HepG2 (cell line): ENCODE measurements around the gene CELF5. TPM values are rescaled to one million over a fixed set of nuclear protein-coding genes. Genes with fewer than 3 reads are reported as not detected.

ENCODE experiments used
- ATAC-seq: fragments of 200-7000 bp; cut with Tn5 transposase; 3 replicates; pipeline ENCODE4 v1.9.1; 2020; ENCODE audit warnings: mild to moderate bottlenecking, moderate library complexity
- BruUV-seq: library from RNA; stranded (reverse); fragments of 400-500 nt; replicated peaks from 2 replicates; lab custom pipeline; 2021; lab: Mats Ljungman, UMichigan
- CTCF ChIA-PET: fragments of 300-600 bp; formaldehyde crosslinking; extraction: SDS; loops from one replicate; lab custom pipeline; 2021; ENCODE audit warnings: low total read pairs, inconsistent platforms, low intra/inter-chr PET ratio; lab: Yijun Ruan, JAX
- POLR2A ChIA-PET: fragments of 350-600 bp; sonication (Branson Sonifier 250); formaldehyde crosslinking; loops from one replicate; lab custom pipeline; 2020; ENCODE audit warnings: antibody characterized with exemption, inconsistent platforms; lab: Yijun Ruan, JAX
- DNase-seq: peaks from one replicate; pipeline ENCODE4 v3.0.0-alpha.2; 2015; ENCODE audit warnings: low spot score
- FAIRE-seq: peaks from 3 replicates; lab custom pipeline; 2011; peaks lifted over from hg19 to GRCh38; lab: Jason Lieb, UNC
- H2AFZ ChIP-seq: one replicate; pipeline ENCODE4 v1.6.1; 2011; ENCODE audit warnings: low read length, inconsistent platforms
- H3K27ac ChIP-seq: fragments of 300-600 bp; 3 replicates; pipeline ENCODE4 v1.8.0; 2011; ENCODE audit warnings: mixed run types, mild to moderate bottlenecking, mixed read lengths, low read length, inconsistent platforms; ENCODE audit not compliant: insufficient read depth; ENCODE audit errors: extremely low read length
- H3K27me3 ChIP-seq, 2 experiments: fragments of 200-600 bp in 1 of 2; 2 replicates in 1 of 2; 3 replicates in 1 of 2; pipeline versions ENCODE4 v1.6.0 to v1.8.0; 2011; ENCODE audit warnings: low read length in 2 of 2, mild to moderate bottlenecking in 2 of 2, moderate library complexity in 2 of 2, inconsistent platforms in 1 of 2; ENCODE audit not compliant: insufficient read depth in 2 of 2, control insufficient read depth in 1 of 2
- H3K36me3 ChIP-seq, 2 experiments: fragments of 200-600 bp in 1 of 2; replicated peaks in 1 of 2; 2 replicates in 1 of 2; 3 replicates in 1 of 2; pipeline versions ENCODE4 v1.5.1 to v1.8.0; 2011; ENCODE audit warnings: low read length in 2 of 2, inconsistent platforms in 1 of 2; ENCODE audit not compliant: insufficient read depth in 2 of 2, control insufficient read depth in 1 of 2
- H3K4me1 ChIP-seq: 2 replicates; pipeline ENCODE4 v1.5.1; 2012; ENCODE audit warnings: low read length, inconsistent platforms; ENCODE audit not compliant: insufficient read depth
- H3K4me2 ChIP-seq: 2 replicates; pipeline ENCODE4 v1.6.0; 2011; ENCODE audit warnings: low read depth, low read length, inconsistent platforms
- H3K4me3 ChIP-seq, 3 experiments: fragments of 200-600 bp in 1 of 3; sonication (generic), shearing (Covaris generic) in 1 of 3; replicated peaks in 1 of 3; 2 replicates each; pipeline ENCODE4 v1.5.1; 2011 to 2016; ENCODE audit warnings: low read length in 3 of 3, inconsistent platforms in 2 of 3, low read depth in 2 of 3, mild to moderate bottlenecking in 2 of 3, control low read depth in 1 of 3, mixed read lengths in 1 of 3; ENCODE audit not compliant: insufficient read depth in 1 of 3
- H3K79me2 ChIP-seq: one replicate; pipeline ENCODE4 v1.6.1; 2011; ENCODE audit warnings: low read length, inconsistent platforms; ENCODE audit not compliant: insufficient read depth
- H3K9ac ChIP-seq: 2 replicates; pipeline ENCODE4 v1.6.0; 2011; ENCODE audit warnings: mild to moderate bottlenecking, low read depth, low read length, inconsistent platforms; ENCODE audit not compliant: insufficient read depth
- H3K9me3 ChIP-seq: 2 replicates; pipeline ENCODE4 v1.5.1; 2012; ENCODE audit warnings: mild to moderate bottlenecking, low read length
- H4K20me1 ChIP-seq: 2 replicates; pipeline ENCODE4 v1.6.0; 2011; ENCODE audit warnings: inconsistent platforms, mild to moderate bottlenecking, low read length, moderate library complexity; ENCODE audit not compliant: insufficient read depth
- DNMT1 ChIP-seq: sonication (generic); formaldehyde crosslinking; IDR thresholded peaks from 2 replicates; pipeline ENCODE4 v1.5.1; 2020; ENCODE audit warnings: mild to moderate bottlenecking, missing genetic modification reagents
- PBX2 ChIP-seq: IDR thresholded peaks from 2 replicates; pipeline ENCODE4 v1.6.1; 2016; ENCODE audit warnings: control low read depth
- RNF2 ChIP-seq: fragments of 450-650 bp; conservative IDR thresholded peaks from 2 replicates; pipeline ENCODE4 v1.6.1; 2016; ENCODE audit warnings: low read depth
- STAT5B ChIP-seq: sonication (generic); formaldehyde crosslinking; IDR thresholded peaks from 2 replicates; pipeline ENCODE4 v1.4.0; 2020; ENCODE audit warnings: missing genetic modification reagents
- TEF ChIP-seq: sonication (generic); formaldehyde crosslinking; IDR thresholded peaks from 2 replicates; pipeline ENCODE4 v1.5.0; 2020; ENCODE audit warnings: missing genetic modification reagents
- TRAFD1 ChIP-seq: sonication (generic); formaldehyde crosslinking; IDR thresholded peaks from 2 replicates; pipeline ENCODE4 v1.5.1; 2020; ENCODE audit warnings: missing genetic modification reagents, mild to moderate bottlenecking, borderline replicate concordance
- ZNF18 ChIP-seq: sonication (generic); formaldehyde crosslinking; IDR thresholded peaks from 2 replicates; pipeline ENCODE4 v1.8.0; 2022; ENCODE audit warnings: mild to moderate bottlenecking, missing genetic modification reagents; ENCODE audit not compliant: insufficient replicate concordance
- WGBS: methylation state at CpG from one replicate; pipeline ENCODE4 v1.1.6; 2017; ENCODE audit warnings: low lambda C conversion rate; 5-methylcytosine and 5-hydroxymethylcytosine counted together
- in situ Hi-C: cut with HindIII; loops from 2 replicates; pipeline ENCODE4 v1.10.0; 2017; ENCODE audit warnings: low pct_unique_long_range_greater_than_20kb; ENCODE audit not compliant: extremely low pct_ligation_motif_present
- intact Hi-C: fragments of 100-400 bp; cut with micrococcal nuclease; formaldehyde crosslinking; loops from one replicate; pipeline ENCODE4 v1.10.0; 2022; ENCODE audit not compliant: unreplicated experiment
- polyA plus RNA-seq, 8 experiments: library from polyadenylated mRNA; depleted of rRNA in 3 of 8; stranded (reverse) in 7 of 8; unstranded in 1 of 8; fragments of >200 nt; fragmentation: Illumina TruSeq in 4 of 8; extraction: Trizol in 4 of 8; gene quantifications; 2 replicates each; pipeline versions ENCODE4 v1.2.1 to v1.2.3, GENCODE V29; 2011 to 2016; ENCODE audit warnings: low read depth in 4 of 8, missing spikeins in 1 of 8, mixed read lengths in 1 of 8; ENCODE audit not compliant: insufficient read depth in 1 of 8
- total RNA-seq, 5 experiments: library from RNA; depleted of rRNA; stranded (reverse); fragments of >200 nt; fragmentation: Illumina TruSeq; extraction: Trizol; gene quantifications; 2 replicates each; pipeline ENCODE4 v1.2.3, GENCODE V29; 2016; ENCODE audit warnings: low read depth in 1 of 5

The CELF5 gene
- total and polyA plus RNA-seq, 2 of the 13 experiments (the other 11 are each of a cell fraction or from before 2014, with no cell fraction given): 0.31 to 0.84 TPM

- no peak for TF ChIP-seq TEF
- no peak for TF ChIP-seq STAT5B (CRISPR knock-in tag)
- no peak for TF ChIP-seq RNF2
- TF ChIP-seq TRAFD1 (CRISPR knock-in tag): no peak
Measured at GRCh38 chr19:3231288-3231687, 6.8 kb downstream of the CELF5 start (continued).

GRCh38 chr19:3233116-3233515, 8.7 kb downstream of the CELF5 start:
- no TSS peak for BruUV-seq
- TF ChIP-seq DNMT1 (CRISPR knock-in tag): no peak
- TF ChIP-seq PBX2: no peak
- no peak for TF ChIP-seq ZNF18 (CRISPR knock-in tag)
- no peak for FAIRE-seq
- Histone ChIP-seq H3K4me1 (no peaks in the 10 kb centered on the region), H3K79me2 (no peaks in the 10 kb centered on the region), H3K27me3 (peaks cover 0 to 18% of the 10 kb centered on the region in 2 experiments; a peak in 3 of 5 replicates), H3K4me2 (no peak overlapping the region), H3K4me3 (no peak overlapping the region), H3K27ac (no peak overlapping the region), H3K9ac (no peak overlapping the region), H4K20me1 (no peaks in the 10 kb centered on the region), H2AFZ (no peak overlapping the region), H3K9me3 (no peaks in the 10 kb centered on the region), H3K36me3 (no peaks in the 10 kb centered on the region)
- POLR2A ChIA-PET: no interaction called here
- no peak for ATAC-seq
- in situ Hi-C loops: no loop called here
- WGBS: 28% methylated on average over 4 of the region's 4 CpGs
- no peak for DNase-seq
- CTCF ChIA-PET: no interaction called here
- intact Hi-C loops: no loop called here
